Endothelial cell of umbilical vein (primary cell): ENCODE results near the gene NDUFAF2. TPM values are rescaled to one million over a fixed set of nuclear protein-coding genes. Genes with fewer than 3 reads are reported as not detected.

Experiments used
- BruUV-seq: library from RNA; stranded (reverse); fragments of 400-500 nt; replicated peaks from 2 replicates; lab custom pipeline; 2021; lab: Mats Ljungman, UMichigan
- CTCF ChIA-PET: fragments of 300-600, 350-600 bp; sonication (Branson Sonifier 250); formaldehyde crosslinking; loops from one replicate; lab custom pipeline; 2021; ENCODE audit warnings: antibody characterized with exemption, inconsistent platforms; lab: Charles Lee
- POLR2A ChIA-PET: fragments of 300-600, 350-600 bp; sonication (Branson Sonifier 250); formaldehyde crosslinking; loops from one replicate; lab custom pipeline; 2021; ENCODE audit warnings: antibody characterized with exemption, inconsistent platforms; lab: Charles Lee
- DNase-seq: peaks from one replicate; pipeline ENCODE4 v3.0.0-alpha.2; 2011; ENCODE audit warnings: low read depth, low spot score
- FAIRE-seq: peaks from 2 replicates; lab custom pipeline; 2011; peaks lifted over from hg19 to GRCh38; lab: Jason Lieb, UNC
- H2AFZ ChIP-seq: 2 replicates; pipeline ENCODE4 v1.6.0; 2012; ENCODE audit warnings: low read depth, low read length, control low read depth, inconsistent platforms
- H3K27ac ChIP-seq: 2 replicates; pipeline ENCODE4 v1.5.1; 2011; ENCODE audit warnings: low read depth, mild to moderate bottlenecking, control low read depth, low read length, moderate library complexity; ENCODE audit not compliant: insufficient read depth
- H3K27me3 ChIP-seq, 2 experiments: 2 replicates each; pipeline versions ENCODE4 v1.6.0 to v1.6.1; 2011; ENCODE audit warnings: low read length in 2 of 2, mixed read lengths in 1 of 2; ENCODE audit not compliant: control insufficient read depth in 2 of 2, insufficient read depth in 2 of 2
- H3K36me3 ChIP-seq, 2 experiments: 2 replicates in 1 of 2; 3 replicates in 1 of 2; pipeline ENCODE4 v1.5.1; 2011; ENCODE audit warnings: low read length in 2 of 2, mild to moderate bottlenecking in 1 of 2, moderate library complexity in 1 of 2; ENCODE audit not compliant: control insufficient read depth in 2 of 2, insufficient read depth in 2 of 2; ENCODE audit errors: extremely low read depth in 1 of 2
- H3K4me1 ChIP-seq: 3 replicates; pipeline ENCODE4 v1.5.1; 2011; ENCODE audit warnings: mild to moderate bottlenecking, low read length; ENCODE audit not compliant: control insufficient read depth, insufficient read depth; ENCODE audit errors: extremely low read depth
- H3K4me2 ChIP-seq: 2 replicates; pipeline ENCODE4 v1.6.1; 2011; ENCODE audit warnings: low read length, control low read depth, mixed read lengths; ENCODE audit not compliant: insufficient read depth
- H3K4me3 ChIP-seq, 3 experiments: fragments of 200-600 bp in 1 of 3; sonication (generic), shearing (Covaris generic) in 1 of 3; replicated peaks in 1 of 3; 2 replicates each; pipeline ENCODE4 v1.5.1; 2011 to 2016; ENCODE audit warnings: control low read depth in 3 of 3, low read length in 3 of 3, mild to moderate bottlenecking in 2 of 3, inconsistent platforms in 1 of 3, low read depth in 1 of 3, moderate library complexity in 1 of 3; ENCODE audit not compliant: insufficient read depth in 1 of 3
- H3K79me2 ChIP-seq: 2 replicates; pipeline ENCODE4 v1.6.0; 2012; ENCODE audit warnings: low read length, inconsistent platforms; ENCODE audit not compliant: control insufficient read depth, insufficient read depth
- H3K9ac ChIP-seq: replicated peaks from 2 replicates; pipeline ENCODE3; 2011; ENCODE audit warnings: low read length, control low read depth; ENCODE audit not compliant: insufficient read depth; ENCODE audit errors: extremely low read depth
- H3K9me1 ChIP-seq: replicated peaks from 3 replicates; pipeline ENCODE4 v1.6.0; 2011; ENCODE audit warnings: mild to moderate bottlenecking, low read length; ENCODE audit not compliant: control insufficient read depth, insufficient read depth; ENCODE audit errors: extremely low read depth
- H3K9me3 ChIP-seq: replicated peaks from 2 replicates; pipeline ENCODE4 v1.5.1; 2012; ENCODE audit warnings: low read length, inconsistent platforms; ENCODE audit not compliant: control insufficient read depth, insufficient read depth
- H4K20me1 ChIP-seq: replicated peaks from 2 replicates; pipeline ENCODE3; 2011; ENCODE audit warnings: mild to moderate bottlenecking, low read length; ENCODE audit not compliant: control insufficient read depth, insufficient read depth; ENCODE audit errors: extremely low read depth
- CTCF ChIP-seq, 2 donors: IDR thresholded peaks; 1 replicate in 1 of 2; 2 replicates in 1 of 2; pipeline ENCODE4 v1.5.1; 2011; ENCODE audit warnings: low read length in 2 of 2, mild to moderate bottlenecking in 2 of 2, moderate library complexity in 2 of 2, control low read depth in 1 of 2, inconsistent platforms in 1 of 2, low read depth in 1 of 2; ENCODE audit not compliant: insufficient read depth in 1 of 2; ENCODE audit errors: extremely low read depth in 1 of 2
- FOS ChIP-seq: IDR thresholded peaks from 2 replicates; pipeline ENCODE4 v1.6.1; 2011; ENCODE audit warnings: mild to moderate bottlenecking, low read length, moderate library complexity, borderline replicate concordance; ENCODE audit not compliant: insufficient read depth
- JUN ChIP-seq: IDR thresholded peaks from 2 replicates; pipeline ENCODE4 v1.6.1; 2011; ENCODE audit warnings: borderline replicate concordance, low read depth; ENCODE audit not compliant: insufficient read length, insufficient read depth
- dilution Hi-C: fragments of 300-500 bp; cut with MboI; formaldehyde crosslinking; loops from one replicate; pipeline ENCODE4 v1.15.0; 2019; ENCODE audit warnings: low sequenced_read_pairs; ENCODE audit not compliant: extremely low pct_ligation_motif_present
- intact Hi-C: fragments of 100-400 bp; cut with micrococcal nuclease; formaldehyde crosslinking; loops from one replicate; pipeline ENCODE4 v1.10.0; 2022
- polyA plus RNA-seq, 4 experiments: library from polyadenylated mRNA; depleted of rRNA in 3 of 4; stranded (reverse) in 3 of 4; unstranded in 1 of 4; fragments of >200 nt; gene quantifications; 2 replicates each; pipeline versions ENCODE4 v1.2.1 to v1.2.3, GENCODE V29; 2011 to 2012; ENCODE audit warnings: missing spikeins in 1 of 4
- total RNA-seq: library from RNA; stranded (reverse); gene quantifications from 2 replicates; pipeline ENCODE4 v1.2.3, GENCODE V29; 2021

NDUFAF2 gene
- total and polyA plus RNA-seq, 2 donors (not counting 3 experiments of a cell fraction or from before 2014, with no cell fraction given), result 10.7 to 39.9 TPM

DNA sequence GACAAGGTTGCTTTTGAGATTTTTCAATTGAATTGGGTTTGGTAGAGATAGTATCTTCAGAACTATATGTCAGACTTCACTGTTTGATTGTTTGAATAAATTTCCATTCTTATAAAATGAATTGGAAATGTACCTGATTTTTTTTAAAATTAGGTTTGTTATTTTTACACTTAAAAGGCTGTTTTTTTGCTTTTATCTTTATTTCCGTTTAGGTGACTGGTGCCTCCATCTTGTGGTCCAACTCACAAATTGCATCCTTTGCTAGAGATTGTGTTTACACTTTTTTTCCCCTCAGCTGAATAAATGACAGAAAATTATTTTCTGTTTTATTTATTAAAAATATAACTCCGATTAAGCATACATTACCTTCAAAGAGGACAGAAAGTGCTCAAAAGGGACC is 15.6 kb downstream of the NDUFAF2 start:
- POLR2A ChIA-PET, result no interaction called here
- Histone ChIP-seq H3K27ac (no peak overlapping the region), H3K9ac (no peak overlapping the region), H3K4me3 (no peak overlapping the region), H3K9me3 (no peaks in the 10 kb centered on the region), H3K4me2 (no peak overlapping the region), H3K27me3 (no peaks in the 10 kb centered on the region), H2AFZ (no peak overlapping the region), H3K9me1 (no peaks in the 10 kb centered on the region), H3K36me3 (no peaks in the 10 kb centered on the region), H3K79me2 (peaks cover 27% of the 10 kb centered on the region), H3K4me1 (no peaks in the 10 kb centered on the region), H4K20me1 (no peaks in the 10 kb centered on the region)
- dilution Hi-C loops (no loop called here), intact Hi-C loops (loop anchor here (1.0 to 5.0 kb wide), 3 partner anchors 317 to 974 kb away; no protein-coding TSS in a partner anchor)
- BruUV-seq, result no TSS peak
- TF ChIP-seq CTCF (IDR thresholded peaks at IDR 0.05; ENCODE audit: extremely low read depth in 1 of 2, insufficient read depth in 1 of 2, low read depth in 1 of 2, low read length in 2 of 2), result peak; percentile 23 to 45
- no peak for TF ChIP-seq FOS
- DNase-seq (peak; percentile 40), FAIRE-seq (no peak)
- CTCF ChIA-PET, result interaction anchor here (0.8 to 3.9 kb wide), 13 partner anchors 9 to 1185 kb away, joined by 3 to 43 read pairs (median 4); partner anchors contain the start of genes ERCC8 and NDUFAF2

DNA sequence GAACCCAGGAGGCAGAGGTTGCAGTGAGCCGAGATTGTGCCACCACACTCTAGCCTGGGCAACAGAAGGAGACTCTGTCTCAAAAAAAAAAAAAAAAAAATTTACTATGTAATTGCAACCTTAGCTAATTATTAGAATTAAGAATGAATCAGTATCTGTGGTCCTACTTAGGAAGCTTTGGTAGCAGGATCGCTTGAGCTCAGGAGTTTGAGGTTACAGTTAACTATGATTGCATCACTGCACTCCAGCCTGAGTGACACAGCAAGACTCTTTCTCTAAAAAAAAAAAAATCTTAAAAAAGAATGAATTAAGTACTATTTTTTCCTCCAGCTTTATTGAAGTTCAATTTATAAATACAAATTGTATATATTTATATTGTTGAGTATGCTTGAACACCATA is 16.7 kb downstream of the NDUFAF2 start:
- dilution Hi-C loops, result no loop called here
- DNase-seq (no peak), FAIRE-seq (no peak)
- BruUV-seq, result no TSS peak
- TF ChIP-seq JUN, result no peak
- no peak overlapping the region for H2AFZ ChIP-seq
- no peak overlapping the region for H3K4me3 ChIP-seq
- no peaks in the 10 kb centered on the region for H3K9me1 ChIP-seq
- H3K36me3 ChIP-seq, result no peaks in the 10 kb centered on the region
- H4K20me1 ChIP-seq, result no peaks in the 10 kb centered on the region
- H3K79me2 ChIP-seq, result peaks cover 32% of the 10 kb centered on the region
- no peaks in the 10 kb centered on the region for H3K27me3 ChIP-seq
- ChIA-PET POLR2A (interaction anchor here (0.7 kb wide), 1 partner anchor 94 kb away, joined by 3 read pairs; no protein-coding TSS in a partner anchor), CTCF (interaction anchor here (0.8 to 1.1 kb wide), 2 partner anchors 32 to 972 kb away, joined by 3 read pairs; no protein-coding TSS in a partner anchor)
- intact Hi-C loops, result loop anchor here (5.0 kb wide), 1 partner anchor 316 kb away; no protein-coding TSS in a partner anchor
- H3K4me1 ChIP-seq, result no peaks in the 10 kb centered on the region
- no peaks in the 10 kb centered on the region for H3K9me3 ChIP-seq
- H3K4me2 ChIP-seq, result no peak overlapping the region
- H3K27ac ChIP-seq, result no peak overlapping the region
- H3K9ac ChIP-seq, result no peak overlapping the region
